Amniotic stem cell (primary cell): ENCODE measurements around the gene WIPF2.

Experiments used
- DNase-seq: peaks from one replicate; lab custom pipeline; 2025; lab: John Stamatoyannopoulos, UW

WIPF2 gene

GRCh38 chr17:40251576-40251975, 32.5 kb downstream of the WIPF2 start:
- peak; percentile 3 for DNase-seq

GRCh38 chr17:40253565-40253964, 34.5 kb downstream of the WIPF2 start:
- DNase-seq: no peak

- no peak for DNase-seq
These were observed 40.4 kb downstream of the WIPF2 start for GRCh38 chr17:40259505-40259904.

GRCh38 chr17:40260528-40260927, 41.4 kb downstream of the WIPF2 start:
- no peak for DNase-seq

- DNase-seq: no peak
These were observed 45.5 kb downstream of the WIPF2 start for GRCh38 chr17:40264458-40265185.

- DNase-seq: no peak
These were observed 46.2 kb downstream of the WIPF2 start for GRCh38 chr17:40265337-40265736.

- no peak for DNase-seq
These were observed 47.8 kb downstream of the WIPF2 start for GRCh38 chr17:40266882-40267281.

GRCh38 chr17:40268141-40268712, 49.1 kb downstream of the WIPF2 start:
- DNase-seq: no peak

- DNase-seq: no peak
These were observed 59.3 kb downstream of the WIPF2 start for GRCh38 chr17:40278414-40278813.

- no peak for DNase-seq
These were observed 60.3 kb downstream of the WIPF2 start for GRCh38 chr17:40279402-40279801.

- DNase-seq: no peak
These were observed 62.6 kb downstream of the WIPF2 start for GRCh38 chr17:40281663-40282062.

GRCh38 chr17:40283662-40284061, 64.6 kb downstream of the WIPF2 start:
- DNase-seq: peak; percentile 39

GRCh38 chr17:40284085-40284713, 65.1 kb downstream of the WIPF2 start:
- peak; percentile 22 for DNase-seq

GRCh38 chr17:40286473-40286872, 67.4 kb downstream of the WIPF2 start:
- no peak for DNase-seq

GRCh38 chr17:40287159-40287493, 68.0 kb downstream of the WIPF2 start:
- no peak for DNase-seq

- DNase-seq: peak; percentile 98
These were observed 68.6 kb downstream of the WIPF2 start, which contains the start of gene CDC6 for GRCh38 chr17:40287494-40288369. CDC6 (plus strand) TSS chr17:40287879; CDS start chr17:40289421, 1,542 bp downstream.

- peak; percentile 94 for DNase-seq
These were observed 71.7 kb downstream of the WIPF2 start for GRCh38 chr17:40290629-40291280.

GRCh38 chr17:40291281-40291664, 72.2 kb downstream of the WIPF2 start:
- DNase-seq: no peak

- no peak for DNase-seq
These were observed 74.3 kb downstream of the WIPF2 start for GRCh38 chr17:40293363-40293762.

GRCh38 chr17:40295488-40296436, 76.7 kb downstream of the WIPF2 start:
- DNase-seq: no peak

GRCh38 chr17:40297511-40297910, 78.4 kb downstream of the WIPF2 start:
- DNase-seq: no peak
